Esophagus muscularis mucosa (tissue), 4 donors: Measurements from ENCODE around the gene CHST9. TPM values are rescaled to one million over a fixed set of nuclear protein-coding genes. Genes with fewer than 3 reads are reported as not detected.

Source experiments
- DNase-seq: peaks from one replicate; pipeline ENCODE4 v3.0.0-alpha.2; 2017; ENCODE audit errors: extremely low spot score
- H3K27ac ChIP-seq, 4 donors: fragments of 200-600 bp; sonication (generic); replicated peaks in 1 of 4; 1 replicate in 3 of 4; 2 replicates in 1 of 4; pipeline ENCODE4 v1.5.1; 2016 to 2019; ENCODE audit warnings: mild to moderate bottlenecking in 1 of 4
- H3K27me3 ChIP-seq, 4 donors: fragments of 200-600 bp; sonication (generic); one replicate each; pipeline versions ENCODE4 v1.5.1 to v1.6.0; 2016 to 2019
- H3K36me3 ChIP-seq, 4 donors: fragments of 200-600 bp; sonication (generic); one replicate each; pipeline ENCODE4 v1.5.1; 2016 to 2019
- H3K4me1 ChIP-seq, 4 donors: fragments of 200-600 bp; sonication (generic); one replicate each; pipeline ENCODE4 v1.5.1; 2016 to 2019
- H3K4me3 ChIP-seq, 4 donors: fragments of 200-600 bp; sonication (generic); 1 replicate in 2 of 4; 2 replicates in 2 of 4; pipeline ENCODE4 v1.5.1; 2016 to 2019; ENCODE audit warnings: mild to moderate bottlenecking in 4 of 4, moderate library complexity in 1 of 4
- H3K9me3 ChIP-seq, 4 donors: fragments of 200-600 bp; sonication (generic); 1 replicate in 3 of 4; 2 replicates in 1 of 4; pipeline ENCODE4 v1.5.1; 2016 to 2019
- CTCF ChIP-seq, 3 experiments: fragments of 200-600 bp in 2 of 3; fragments of 450-650 bp in 1 of 3; sonication (generic) in 2 of 3; IDR thresholded peaks; one replicate each; pipeline ENCODE4 v1.5.1; 2017 to 2019; ENCODE audit warnings: antibody characterized with exemption in 3 of 3, mild to moderate bottlenecking in 2 of 3, moderate library complexity in 1 of 3
- EP300 ChIP-seq: sonication (generic); formaldehyde crosslinking; IDR thresholded peaks from one replicate; pipeline ENCODE4 v1.6.1; 2017; ENCODE audit warnings: antibody characterized with exemption
- POLR2A ChIP-seq: fragments of 450-650 bp; IDR thresholded peaks from one replicate; pipeline ENCODE4 v1.6.1; 2017; ENCODE audit warnings: antibody characterized with exemption, moderate library complexity, mild to moderate bottlenecking, low read depth
- POLR2AphosphoS5 ChIP-seq, 2 donors: sonication (generic); formaldehyde crosslinking; IDR thresholded peaks; one replicate each; pipeline ENCODE4 v1.6.1; 2017; ENCODE audit warnings: antibody characterized with exemption in 2 of 2
- WGBS: methylation state at CpG from one replicate; pipeline ENCODE4 v1.1.5; 2018; 5-methylcytosine and 5-hydroxymethylcytosine counted together
- intact Hi-C: fragments of 100-400 bp; cut with DNase I; formaldehyde crosslinking; loops from one replicate; pipeline ENCODE4 v1.15.1; 2023
- total RNA-seq, 4 donors: library from RNA; depleted of rRNA; stranded (reverse); fragments of >200 nt; gene quantifications; one replicate each; pipeline versions ENCODE4 v1.1.0 to v1.2.1, GENCODE V29; 2016

The CHST9 gene
- total RNA-seq, 4 donors from 2014 or later: 0.42 to 2.4 (median 1.4) TPM

DNA sequence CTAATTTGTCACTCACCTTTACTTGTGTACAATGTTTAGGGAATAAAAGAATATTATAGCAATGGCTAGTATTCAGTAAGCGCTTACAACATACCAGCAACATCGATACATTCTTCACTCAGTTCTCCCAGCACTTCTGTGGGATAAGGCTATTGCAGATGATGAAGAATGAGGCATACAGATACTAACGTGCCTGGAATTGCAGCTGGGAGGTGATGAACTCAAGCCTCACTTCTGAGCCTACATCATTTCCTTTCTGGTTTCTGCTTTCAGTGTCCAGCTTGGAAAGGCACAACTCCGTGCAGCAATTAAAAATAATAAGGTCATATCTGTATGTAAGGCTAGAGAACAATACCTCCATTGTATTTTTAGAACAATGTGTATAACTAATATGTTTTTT, 224.2 kb downstream of the CHST9 start:
- TF ChIP-seq EP300: no peak
- no peak for TF ChIP-seq POLR2AphosphoS5 (IDR thresholded peaks at IDR 0.05)
- no peak for TF ChIP-seq CTCF (IDR thresholded peaks at IDR 0.05)
- TF ChIP-seq POLR2A: no peak
- H3K36me3 ChIP-seq: no peaks in the 10 kb centered on the region
- WGBS: 61% methylated on average over 4 of the region's 4 CpGs
- no peak overlapping the region for H3K27ac ChIP-seq
- peaks cover 7 to 16% (median 12%) of the 10 kb centered on the region in 4 donors for H3K4me1 ChIP-seq
- H3K27me3 ChIP-seq: no peaks in the 10 kb centered on the region
- H3K4me3 ChIP-seq: no peak overlapping the region
- intact Hi-C loops: loop anchor here (5.0 kb wide), 1 partner anchor 149 kb away; no protein-coding TSS in a partner anchor
- H3K9me3 ChIP-seq: no peaks in the 10 kb centered on the region
- no peak for DNase-seq

GRCh38 chr18:26956863-26957262, 228.2 kb downstream of the CHST9 start:
- H3K27me3 ChIP-seq: no peaks in the 10 kb centered on the region
- no peak overlapping the region for H3K4me3 ChIP-seq
- H3K4me1 ChIP-seq: no peaks in the 10 kb centered on the region
- H3K36me3 ChIP-seq: no peaks in the 10 kb centered on the region
- TF ChIP-seq POLR2A (no peak), CTCF (IDR thresholded peaks at IDR 0.05) (no peak), EP300 (no peak), POLR2AphosphoS5 (IDR thresholded peaks at IDR 0.05) (no peak)
- no peak overlapping the region for H3K27ac ChIP-seq
- no peak for DNase-seq
- WGBS: 50% methylated on average over 4 of the region's 4 CpGs
- no peaks in the 10 kb centered on the region for H3K9me3 ChIP-seq
- intact Hi-C loops: no loop called here

DNA sequence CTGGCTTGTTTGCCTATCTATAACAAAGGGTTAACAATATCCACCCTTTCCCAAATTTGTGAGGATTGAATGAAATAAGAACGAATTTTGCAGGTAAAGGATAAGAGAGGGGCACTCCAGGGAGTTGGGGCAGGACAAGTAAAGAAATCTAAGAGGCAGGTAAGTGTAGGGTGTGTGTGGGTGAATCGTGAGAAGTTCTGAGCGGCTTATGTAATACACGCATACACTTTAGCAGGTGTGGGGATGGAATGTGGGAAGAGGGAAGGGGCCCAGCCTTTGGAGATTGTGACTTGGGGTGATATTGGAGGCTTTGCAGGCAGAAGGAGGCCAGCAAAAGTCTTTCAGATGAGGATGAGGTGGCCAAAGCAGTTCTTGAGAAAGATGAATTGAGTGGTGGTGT, 236.4 kb downstream of the CHST9 start:
- no peak for TF ChIP-seq EP300
- TF ChIP-seq POLR2AphosphoS5 (IDR thresholded peaks at IDR 0.05): no peak
- no peak for TF ChIP-seq POLR2A
- TF ChIP-seq CTCF (IDR thresholded peaks at IDR 0.05): no peak
- Histone ChIP-seq H3K27ac (no peak overlapping the region), H3K9me3 (no peaks in the 10 kb centered on the region), H3K27me3 (no peaks in the 10 kb centered on the region), H3K4me3 (no peak overlapping the region), H3K36me3 (no peaks in the 10 kb centered on the region), H3K4me1 (peaks cover 0 to 20% (median 8%) of the 10 kb centered on the region in 4 donors)
- DNase-seq: no peak
- WGBS: 85% methylated on average over 4 of the region's 4 CpGs
- intact Hi-C loops: no loop called here

DNA sequence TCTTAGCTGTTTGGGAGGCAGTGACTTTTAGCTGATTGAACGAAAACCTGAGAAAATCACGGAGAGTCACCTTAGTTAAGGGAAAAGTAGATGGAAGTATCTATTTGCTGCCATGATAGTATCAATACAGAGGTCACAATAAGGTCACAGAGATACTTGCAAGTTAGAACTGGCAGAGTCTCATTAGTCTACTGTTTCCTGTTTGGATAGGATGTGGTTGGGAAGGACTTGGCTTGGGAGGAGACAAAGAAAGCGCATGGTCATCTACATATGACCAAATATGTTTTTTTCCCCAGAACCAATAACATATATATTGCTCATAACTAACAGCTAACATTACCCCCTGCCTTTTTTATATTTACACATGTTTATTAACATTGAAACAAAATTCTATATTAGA, 241.2 kb downstream of the CHST9 start:
- Histone ChIP-seq H3K4me3 (no peak overlapping the region), H3K9me3 (no peaks in the 10 kb centered on the region), H3K27me3 (no peaks in the 10 kb centered on the region), H3K27ac (no peak overlapping the region), H3K4me1 (peaks cover 0 to 36% (median 21%) of the 10 kb centered on the region in 4 donors), H3K36me3 (no peaks in the 10 kb centered on the region)
- intact Hi-C loops: no loop called here
- no peak for TF ChIP-seq CTCF (IDR thresholded peaks at IDR 0.05)
- TF ChIP-seq POLR2AphosphoS5 (IDR thresholded peaks at IDR 0.05): no peak
- TF ChIP-seq POLR2A: no peak
- TF ChIP-seq EP300: no peak
- 91% methylated on average over 3 of the region's 3 CpGs for WGBS
- no peak for DNase-seq

DNA sequence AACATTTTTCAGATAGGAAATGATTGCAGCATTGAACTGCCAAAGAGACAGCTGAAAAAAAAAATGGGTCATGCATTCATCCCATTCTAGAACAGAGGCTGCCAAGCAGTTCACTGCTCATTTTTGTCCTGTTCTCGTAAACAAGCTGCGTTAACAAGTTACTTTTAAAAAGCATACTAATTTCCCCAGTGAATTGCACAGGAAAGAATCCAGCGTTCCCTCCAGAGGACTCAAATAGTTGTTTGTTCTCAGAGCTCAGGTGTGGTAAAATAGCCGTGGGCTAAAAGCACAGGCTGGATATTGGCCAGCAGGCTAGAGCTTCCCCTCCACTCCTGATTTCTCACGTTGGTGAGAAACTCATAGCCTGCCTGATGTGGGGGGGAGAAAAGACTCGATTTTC, 243.5 kb downstream of the CHST9 start:
- no peaks in the 10 kb centered on the region for H3K9me3 ChIP-seq
- H3K27me3 ChIP-seq: no peaks in the 10 kb centered on the region
- no peak for TF ChIP-seq CTCF (IDR thresholded peaks at IDR 0.05)
- TF ChIP-seq POLR2A: no peak
- TF ChIP-seq POLR2AphosphoS5 (IDR thresholded peaks at IDR 0.05): no peak
- TF ChIP-seq EP300: no peak
- WGBS: 27% methylated on average over 6 of the region's 6 CpGs
- intact Hi-C loops: no loop called here
- no peak overlapping the region for H3K27ac ChIP-seq
- H3K36me3 ChIP-seq: no peaks in the 10 kb centered on the region
- no peak overlapping the region for H3K4me3 ChIP-seq
- peaks cover 0 to 36% (median 21%) of the 10 kb centered on the region in 4 donors for H3K4me1 ChIP-seq
- no peak for DNase-seq
